Gastrocnemius medialis (tissue), 4 donors: ENCODE measurements around the gene MAD1L1.

Experiments
- CTCF ChIP-seq, 5 experiments: fragments of 450-650 bp in 3 of 5; fragments of 200-600 bp in 2 of 5; sonication (generic) in 2 of 5; IDR thresholded peaks in 4 of 5; conservative IDR thresholded peaks in 1 of 5; 1 replicate in 4 of 5; 2 replicates in 1 of 5; pipeline ENCODE4 v1.5.1; 2016 to 2019; ENCODE audit warnings: antibody characterized with exemption in 5 of 5, mild to moderate bottlenecking in 3 of 5, moderate library complexity in 3 of 5
- POLR2A ChIP-seq, 2 donors: fragments of 450-650 bp; IDR thresholded peaks; one replicate each; pipeline ENCODE4 v1.6.1; 2017; ENCODE audit warnings: antibody characterized with exemption in 2 of 2, mild to moderate bottlenecking in 2 of 2, moderate library complexity in 2 of 2

GRCh38 chr7:2080477-2080876 lies 152.3 kb downstream of the MAD1L1 start:
- TF ChIP-seq CTCF (IDR thresholded peaks at IDR 0.05 in 4 of 5, conservative IDR thresholded peaks at IDR 0.05 in 1 of 5) (no peak), POLR2A (IDR thresholded peaks at IDR 0.05) (no peak)
